ENCODE data around the gene AGBL1. TPM values are rescaled to one million over a fixed set of nuclear protein-coding genes. Genes with fewer than 3 reads are reported as not detected.

AGBL1 gene
- polyA plus RNA-seq, 2 of the 4 experiments (the other 2 are of a cell fraction), result not detected

GRCh38 chr15:86677278-86677677 is 597.6 kb downstream of the AGBL1 start:
- no peak for DNase-seq (ENCODE audit: low read depth in 1 of 2, low spot score in 1 of 2)
- CTCF ChIA-PET, result no interaction called here
- ATAC-seq, result no peak; a peak in 1 of 6 replicates
- POLR2A ChIA-PET, result no interaction called here
- TF ChIP-seq CHD2 (IDR thresholded peaks at IDR 0.05; ENCODE audit: low read length, partially characterized antibody) (no peak), REST (IDR thresholded peaks at IDR 0.05) (no peak), POLR2AphosphoS2 (conservative IDR thresholded peaks at IDR 0.05; ENCODE audit: low read length) (no peak), GATA3 (IDR thresholded peaks at IDR 0.05; ENCODE audit: borderline replicate concordance) (no peak), MAFK (IDR thresholded peaks at IDR 0.05; ENCODE audit: partially characterized antibody) (peak; percentile 66)
- Histone ChIP-seq H3K9me3 (no peaks in the 10 kb centered on the region), H3K4me3 (no peak overlapping the region), H3K4me2 (no peak overlapping the region), H3K4me1 (no peaks in the 10 kb centered on the region), H3K27ac (no peak overlapping the region)
- WGBS (ENCODE audit: missing lambda C conversion rate), result 20% methylated on average over 6 of the region's 6 CpGs
- no peak for FAIRE-seq

- TF ChIP-seq ZC3H11A (IDR thresholded peaks at IDR 0.05) (no peak), MAFK (IDR thresholded peaks at IDR 0.05; ENCODE audit: partially characterized antibody) (peak; percentile 67)
- TF ChIP-seq, protein P1, sequence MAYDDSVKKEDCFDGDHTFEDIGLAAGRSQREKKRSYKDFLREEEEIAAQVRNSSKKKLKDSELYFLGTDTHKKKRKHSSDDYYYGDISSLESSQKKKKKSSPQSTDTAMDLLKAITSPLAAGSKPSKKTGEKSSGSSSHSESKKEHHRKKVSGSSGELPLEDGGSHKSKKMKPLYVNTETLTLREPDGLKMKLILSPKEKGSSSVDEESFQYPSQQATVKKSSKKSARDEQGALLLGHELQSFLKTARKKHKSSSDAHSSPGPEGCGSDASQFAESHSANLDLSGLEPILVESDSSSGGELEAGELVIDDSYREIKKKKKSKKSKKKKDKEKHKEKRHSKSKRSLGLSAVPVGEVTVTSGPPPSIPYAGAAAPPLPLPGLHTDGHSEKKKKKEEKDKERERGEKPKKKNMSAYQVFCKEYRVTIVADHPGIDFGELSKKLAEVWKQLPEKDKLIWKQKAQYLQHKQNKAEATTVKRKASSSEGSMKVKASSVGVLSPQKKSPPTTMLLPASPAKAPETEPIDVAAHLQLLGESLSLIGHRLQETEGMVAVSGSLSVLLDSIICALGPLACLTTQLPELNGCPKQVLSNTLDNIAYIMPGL (CRISPR knock-in tag; IDR thresholded peaks at IDR 0.05; ENCODE audit: borderline replicate concordance), result no peak
- Histone ChIP-seq H3K9me3 (no peaks in the 10 kb centered on the region), H3K4me1 (no peaks in the 10 kb centered on the region), H3K4me2 (no peak overlapping the region), H3K27ac (no peak overlapping the region), H3K4me3 (no peak overlapping the region)
- no peak for DNase-seq (ENCODE audit: low read depth in 1 of 2, low spot score in 1 of 2)
- POLR2A ChIA-PET, result no interaction called here
- FAIRE-seq, result no peak
- no peak for ATAC-seq
- CTCF ChIA-PET, result no interaction called here
- 14% methylated on average over 3 of the region's 3 CpGs for WGBS (ENCODE audit: missing lambda C conversion rate)
These were observed 605.6 kb downstream of the AGBL1 start for GRCh38 chr15:86685263-86685662.

DNA sequence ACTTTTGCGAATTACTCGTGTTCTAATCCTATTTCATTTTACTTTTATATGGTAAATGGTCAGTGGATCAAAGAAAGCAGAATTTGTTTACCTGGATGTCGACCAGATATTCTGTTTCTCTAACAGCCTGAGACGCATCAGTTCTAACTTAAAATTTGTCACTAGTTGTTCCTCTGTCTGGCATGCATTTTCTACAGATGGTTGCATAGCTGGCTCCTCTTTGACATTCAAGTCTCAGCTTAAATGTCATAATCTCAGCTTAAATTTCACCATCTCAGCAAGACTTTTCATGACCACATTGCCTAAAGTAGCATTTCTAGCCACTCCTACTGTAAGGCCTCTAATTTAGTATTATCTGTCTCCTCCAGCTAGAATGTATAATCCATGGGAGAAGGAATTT is 609.3 kb downstream of the AGBL1 start:
- no peaks in the 10 kb centered on the region for H3K4me1 ChIP-seq
- no peak overlapping the region for H3K27ac ChIP-seq
- H3K9me3 ChIP-seq, result no peaks in the 10 kb centered on the region
- no peak for DNase-seq (ENCODE audit: low read depth in 1 of 2, low spot score in 1 of 2)
- no peak overlapping the region for H3K4me3 ChIP-seq
- ChIA-PET CTCF (no interaction called here), POLR2A (no interaction called here)
- TF ChIP-seq, protein P2, sequence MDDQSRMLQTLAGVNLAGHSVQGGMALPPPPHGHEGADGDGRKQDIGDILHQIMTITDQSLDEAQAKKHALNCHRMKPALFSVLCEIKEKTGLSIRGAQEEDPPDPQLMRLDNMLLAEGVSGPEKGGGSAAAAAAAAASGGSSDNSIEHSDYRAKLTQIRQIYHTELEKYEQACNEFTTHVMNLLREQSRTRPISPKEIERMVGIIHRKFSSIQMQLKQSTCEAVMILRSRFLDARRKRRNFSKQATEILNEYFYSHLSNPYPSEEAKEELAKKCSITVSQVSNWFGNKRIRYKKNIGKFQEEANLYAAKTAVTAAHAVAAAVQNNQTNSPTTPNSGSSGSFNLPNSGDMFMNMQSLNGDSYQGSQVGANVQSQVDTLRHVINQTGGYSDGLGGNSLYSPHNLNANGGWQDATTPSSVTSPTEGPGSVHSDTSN (IDR thresholded peaks at IDR 0.05), result no peak
- FAIRE-seq, result peak; percentile 28
- ATAC-seq, result no peak
- no peak overlapping the region for H3K4me2 ChIP-seq
- 13% methylated on average over 4 of the region's 4 CpGs for WGBS (ENCODE audit: missing lambda C conversion rate)

- FAIRE-seq (no peak), DNase-seq (ENCODE audit: low read depth in 1 of 2, low spot score in 1 of 2) (no peak), ATAC-seq (no peak)
- H3K9me3 ChIP-seq, result no peaks in the 10 kb centered on the region
- ChIA-PET POLR2A (no interaction called here), CTCF (interaction anchor here (0.6 kb wide), 1 partner anchor 1587 kb away, joined by 3 read pairs; no protein-coding TSS in a partner anchor)
- no peak overlapping the region for H3K4me2 ChIP-seq
- 0% methylated on average over 1 of the region's 1 CpG for WGBS (ENCODE audit: missing lambda C conversion rate)
- H3K27ac ChIP-seq, result no peak overlapping the region
- no peaks in the 10 kb centered on the region for H3K4me1 ChIP-seq
- no peak for TF ChIP-seq TFCP2L1 (CRISPR knock-in tag; IDR thresholded peaks at IDR 0.05)
- TF ChIP-seq REST (IDR thresholded peaks at IDR 0.05), result peak; percentile 79
- no peak overlapping the region for H3K4me3 ChIP-seq
These were observed 610.9 kb downstream of the AGBL1 start for GRCh38 chr15:86690566-86690965.

All from A549 (cell line).